LNCaP clone FGC (cell line): ENCODE measurements around the gene SORD.
"Not testable (repeated sequence)": the region's sequence is repeated elsewhere in the genome, so short reads cannot be mapped to it uniquely, and the experiment has no call there.

Experiments
- DNase-seq: peaks from one replicate; pipeline ENCODE4 v3.0.0-alpha.2; 2011; ENCODE audit warnings: low read depth
- H3K4me3 ChIP-seq: 2 replicates; pipeline ENCODE4 v1.5.1; 2011; ENCODE audit warnings: mild to moderate bottlenecking, low read depth, low read length, control low read depth
- CTCF ChIP-seq: IDR thresholded peaks from 2 replicates; pipeline ENCODE4 v1.5.1; 2012; ENCODE audit warnings: mild to moderate bottlenecking; ENCODE audit not compliant: control insufficient read depth, insufficient read depth; ENCODE audit errors: extremely low read depth

The SORD gene

GRCh38 chr15:45022871-45023658 lies at the start of gene SORD:
TSS of gene SORD (plus strand) at chr15:45023195. CDS start at chr15:45023284, 89 bp downstream.
- peak within 1 kb of the TSS; percentile 72 for H3K4me3 ChIP-seq
- peak; percentile 63 for DNase-seq
- no peak for TF ChIP-seq CTCF

GRCh38 chr15:44976183-44976582 lies 46.8 kb upstream of the SORD start:
- not testable (repeated sequence) for DNase-seq, H3K4me3 ChIP-seq

GRCh38 chr15:44977781-44978180 lies 45.2 kb upstream of the SORD start:
- DNase-seq, H3K4me3 ChIP-seq: not testable (repeated sequence)

GRCh38 chr15:44979617-44980339 lies 43.2 kb upstream of the SORD start:
- not testable (repeated sequence) for H3K4me3 ChIP-seq, DNase-seq

- not testable (repeated sequence) for DNase-seq, H3K4me3 ChIP-seq
Measured at GRCh38 chr15:44984144-44984543, 38.9 kb upstream of the SORD start.

- not testable (repeated sequence) for DNase-seq, H3K4me3 ChIP-seq
Measured at GRCh38 chr15:44986346-44987055, 36.5 kb upstream of the SORD start.

- DNase-seq, H3K4me3 ChIP-seq: not testable (repeated sequence)
Measured at GRCh38 chr15:44987711-44988110, 35.3 kb upstream of the SORD start.

GRCh38 chr15:44988184-44988869 lies 34.7 kb upstream of the SORD start:
- not testable (repeated sequence) for H3K4me3 ChIP-seq, DNase-seq

GRCh38 chr15:44988870-44989219 lies 34.1 kb upstream of the SORD start:
- H3K4me3 ChIP-seq, DNase-seq: not testable (repeated sequence)

- not testable (repeated sequence) for DNase-seq
Measured at GRCh38 chr15:44997632-44998031, 25.4 kb upstream of the SORD start.

GRCh38 chr15:44999105-44999504 lies 23.9 kb upstream of the SORD start:
- no peak for TF ChIP-seq CTCF
- no peak for DNase-seq
- no peak overlapping the region for H3K4me3 ChIP-seq

More at GRCh38 chr15:44997632-44998031, 25.4 kb upstream of the SORD start:
- H3K4me3 ChIP-seq = not testable (repeated sequence)

GRCh38 chr15:45001180-45001579 lies 21.8 kb upstream of the SORD start:
- DNase-seq, H3K4me3 ChIP-seq: not testable (repeated sequence)

- not testable (repeated sequence) for DNase-seq, H3K4me3 ChIP-seq
Measured at GRCh38 chr15:45003731-45004410, 19.1 kb upstream of the SORD start.

GRCh38 chr15:45004590-45005175 lies 18.3 kb upstream of the SORD start:
- H3K4me3 ChIP-seq, DNase-seq: not testable (repeated sequence)
